Measurements from ENCODE around the gene PPARD. TPM values are rescaled to one million over a fixed set of nuclear protein-coding genes. Genes with fewer than 3 reads are reported as not detected.
A peak's percentile ranks its signal among the peaks of the same experiment; 100 is the strongest.

PPARD gene
- total and polyA plus RNA-seq, 2 of the 13 experiments (the other 11 are each of a cell fraction or from before 2014, with no cell fraction given), result 6.1 to 13.3 TPM

GRCh38 chr6:35449287-35449881 is 107.0 kb downstream of the PPARD start (continued):
- TF ChIP-seq RNF219 (CRISPR knock-in tag; IDR thresholded peaks at IDR 0.05) (no peak), ZNF678 (CRISPR knock-in tag; IDR thresholded peaks at IDR 0.05) (no peak), REPIN1 (CRISPR knock-in tag; IDR thresholded peaks at IDR 0.05; ENCODE audit: borderline replicate concordance, low read depth) (no peak), MXD1 (CRISPR knock-in tag; IDR thresholded peaks at IDR 0.05) (no peak), ZBTB34 (CRISPR knock-in tag; IDR thresholded peaks at IDR 0.05) (no peak), EZH2 (conservative IDR thresholded peaks at IDR 0.05; ENCODE audit: low read depth, low read length) (no peak), POLR2AphosphoS5 (IDR thresholded peaks at IDR 0.05; ENCODE audit: low read depth, low read length) (no peak), RBM39 (IDR thresholded peaks at IDR 0.05; ENCODE audit: low read depth, low read length, poor library complexity, severe bottlenecking) (no peak), AFF4 (CRISPR knock-in tag; IDR thresholded peaks at IDR 0.05) (no peak), CREM (IDR thresholded peaks at IDR 0.05) (no peak), CREM (CRISPR knock-in tag; IDR thresholded peaks at IDR 0.05) (no peak), ZNF460 (CRISPR knock-in tag; IDR thresholded peaks at IDR 0.05; ENCODE audit: borderline replicate concordance) (peak; percentile 96), ZMYM2 (CRISPR knock-in tag; IDR thresholded peaks at IDR 0.05) (0 out of 2 replicates have a peak, but pooled peaks have one; percentile 58), ZNF496 (CRISPR knock-in tag; IDR thresholded peaks at IDR 0.05; ENCODE audit: insufficient replicate concordance) (no peak), IKZF4 (CRISPR knock-in tag; IDR thresholded peaks at IDR 0.05; ENCODE audit: borderline replicate concordance, low read depth, not compliant biosample characterization) (no peak), SOX6 (IDR thresholded peaks at IDR 0.05) (no peak), SOX6 (CRISPR knock-in tag; IDR thresholded peaks at IDR 0.05) (peak; percentile 35; the same call in 1 of the 2 replicates), ZNF770 (CRISPR knock-in tag; IDR thresholded peaks at IDR 0.05) (no peak), MEF2D (CRISPR knock-in tag; IDR thresholded peaks at IDR 0.05) (peak; percentile 35; the same call in 1 of the 2 replicates), XRCC5 (optimal IDR thresholded peaks at IDR 0.05; ENCODE audit: low read length) (peak; percentile 51)

Data from HepG2 (cell line).